EL (cell line): ENCODE results near the gene LPA.

ENCODE experiments used
- DNase-seq: peaks from one replicate; pipeline ENCODE4 v3.0.0-alpha.2; 2016

The LPA gene

DNA sequence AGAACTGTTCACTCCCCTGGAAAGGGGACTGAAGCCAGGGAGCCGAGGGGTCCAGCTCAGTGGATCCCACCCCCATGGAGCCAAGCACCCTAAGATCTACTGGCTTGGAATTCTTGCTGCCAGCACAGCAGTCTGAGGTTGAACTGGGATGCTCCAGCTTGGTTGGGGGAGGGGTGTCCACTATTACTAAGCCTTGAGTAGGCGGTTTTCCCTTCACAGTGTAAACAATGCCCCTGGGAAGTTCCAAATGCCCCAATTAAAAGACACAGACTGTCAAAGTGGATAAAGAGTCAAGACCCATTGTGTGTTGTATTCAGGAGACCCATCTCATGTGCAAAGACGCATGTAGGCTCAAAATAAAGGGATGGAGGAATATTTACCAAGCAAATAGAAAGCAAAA lies 150.2 kb downstream of the LPA start:
- DNase-seq: no peak

DNA sequence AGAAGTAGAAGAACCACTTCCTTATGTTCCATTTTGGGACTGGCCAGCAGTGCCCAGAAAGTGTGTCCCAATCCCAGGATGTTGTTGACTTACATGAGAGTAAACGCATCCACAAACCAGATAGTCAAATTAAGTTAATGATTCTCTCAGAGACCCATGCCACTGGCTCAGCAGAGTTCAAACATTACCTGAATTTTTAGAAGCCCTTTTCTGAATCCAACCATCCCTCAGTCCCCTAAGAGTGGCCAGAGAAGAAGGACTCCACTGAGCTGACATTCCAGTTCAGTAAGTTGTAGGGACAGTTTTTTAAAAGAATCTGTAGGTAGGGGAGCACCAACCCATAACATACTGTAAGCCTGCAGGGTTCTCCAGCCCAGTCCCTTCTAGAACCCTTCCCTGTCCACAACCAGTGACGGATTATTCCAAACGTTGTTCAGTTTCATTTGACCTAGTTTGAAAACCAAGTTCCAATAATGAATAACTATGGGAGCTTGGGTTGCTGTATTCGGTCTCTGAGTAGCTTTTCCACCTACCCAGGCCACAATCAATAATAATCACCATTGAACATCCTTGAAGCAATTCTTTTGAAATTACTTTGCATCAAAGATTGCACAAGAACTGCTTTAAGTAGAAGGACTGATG lies 153.0 kb downstream of the LPA start:
- DNase-seq: no peak

DNA sequence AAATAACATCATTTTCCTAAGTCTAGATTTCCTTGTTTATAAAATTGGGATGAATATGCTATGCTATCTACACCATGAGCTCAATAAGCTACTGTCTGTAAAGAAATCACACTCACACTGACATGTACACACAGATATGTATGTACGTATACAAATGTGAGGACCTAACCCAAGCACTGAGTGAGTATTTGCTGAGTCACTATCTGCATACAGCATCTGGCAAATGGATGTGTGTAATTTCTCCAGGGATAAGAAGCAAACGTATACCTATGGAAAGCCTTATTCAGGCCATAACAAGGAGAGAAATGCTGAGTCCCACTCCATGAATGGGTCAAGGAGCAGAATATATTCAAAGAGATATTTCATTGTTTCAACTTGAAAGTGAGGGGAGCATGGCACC lies 153.9 kb downstream of the LPA start:
- DNase-seq: peak; percentile 2

DNA sequence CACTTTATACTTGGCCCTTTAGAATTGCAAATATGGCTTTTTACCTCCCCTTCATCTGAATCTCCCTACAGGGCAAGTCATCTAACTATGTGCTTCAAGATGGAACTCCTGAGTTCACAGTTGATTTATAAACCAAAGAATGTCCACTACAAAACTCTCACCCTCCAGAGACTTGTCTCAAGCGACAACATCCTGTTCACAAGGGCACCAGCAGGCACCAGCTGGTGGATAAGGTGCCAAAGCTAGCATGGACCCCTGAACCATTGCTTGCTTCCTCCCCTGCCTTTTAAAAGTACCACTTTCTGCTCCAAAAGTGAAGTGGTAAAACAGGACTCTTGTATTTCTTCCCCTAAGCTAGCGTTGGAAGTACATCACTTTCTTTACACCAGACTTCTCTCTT lies 154.5 kb downstream of the LPA start:
- DNase-seq: no peak

DNA sequence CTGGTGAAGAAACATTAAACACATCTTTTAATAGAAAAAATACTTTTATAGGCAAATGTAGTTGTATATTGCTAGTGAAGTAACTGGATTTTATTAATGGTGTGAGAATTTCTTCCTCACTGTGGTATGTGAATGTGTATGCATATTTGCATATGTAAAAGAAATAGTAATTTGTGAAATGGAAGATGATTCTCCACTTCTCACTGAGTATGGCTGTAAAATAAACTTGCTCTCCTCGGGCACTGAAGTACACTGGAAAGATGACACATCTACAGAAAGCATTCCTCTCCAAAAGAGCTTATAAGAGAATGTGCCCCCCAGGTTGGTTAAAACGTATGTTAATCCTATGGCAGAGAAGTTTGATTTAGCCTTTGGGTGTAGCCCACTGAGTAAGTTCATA lies 155.5 kb downstream of the LPA start:
- no peak for DNase-seq

DNA sequence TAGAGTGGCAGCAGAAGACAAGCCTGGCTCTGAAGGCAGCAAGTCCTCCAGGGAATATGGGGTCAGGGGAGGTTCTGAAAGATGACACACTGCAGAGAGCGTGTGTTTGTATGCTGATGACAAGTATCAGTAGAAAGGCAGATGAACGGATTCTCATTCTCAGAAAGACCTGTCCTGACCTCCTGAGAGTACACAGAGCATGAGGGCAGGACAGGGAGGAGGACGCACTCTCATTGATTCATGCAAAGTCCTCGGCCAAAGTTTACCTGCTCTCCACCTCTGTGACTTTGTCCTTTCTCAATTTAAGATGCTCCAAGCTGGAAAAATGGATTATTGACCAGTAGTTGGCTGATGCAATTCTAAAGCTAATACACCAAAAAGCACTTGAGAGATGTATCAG lies 156.7 kb downstream of the LPA start:
- no peak for DNase-seq

DNA sequence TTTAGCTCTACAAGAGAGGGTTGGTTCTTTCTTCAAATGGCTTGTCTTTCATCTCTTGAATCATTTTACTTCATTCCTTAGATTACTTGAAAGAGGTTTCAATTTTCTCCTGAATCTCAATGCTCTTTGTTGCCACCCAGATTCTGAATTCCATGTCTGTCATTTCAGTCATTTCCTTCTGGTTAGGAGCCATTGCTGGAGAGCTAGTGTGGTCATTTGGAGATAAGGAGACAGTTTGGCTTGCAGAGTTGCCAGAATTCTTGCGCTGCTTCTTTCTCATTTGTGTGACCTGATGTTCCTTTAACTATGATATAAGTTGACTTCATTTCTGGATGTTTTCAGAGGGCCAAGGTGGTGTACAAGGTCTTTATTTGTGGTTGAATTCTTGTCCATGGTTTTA lies 158.1 kb downstream of the LPA start:
- DNase-seq: no peak

DNA sequence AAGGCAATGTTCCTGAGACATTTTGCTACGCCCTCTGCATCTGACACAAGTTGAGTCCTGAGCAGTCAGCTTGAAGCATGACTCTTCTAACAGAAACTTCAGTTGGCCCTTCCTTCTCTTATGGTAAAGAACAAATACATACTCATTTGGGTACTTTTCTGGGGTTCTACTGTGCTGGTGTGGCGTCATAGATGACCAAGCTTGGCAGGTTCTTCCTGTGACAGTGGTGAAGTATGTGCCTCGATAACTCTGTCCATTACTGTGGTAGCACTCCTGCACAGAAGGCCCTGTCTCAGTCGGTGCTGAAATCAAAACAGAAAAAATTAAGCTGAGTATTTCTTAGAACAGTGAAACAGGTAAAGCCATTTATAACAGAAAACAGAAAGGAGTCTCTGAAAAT lies 163.4 kb downstream of the LPA start:
- no peak for DNase-seq

DNA sequence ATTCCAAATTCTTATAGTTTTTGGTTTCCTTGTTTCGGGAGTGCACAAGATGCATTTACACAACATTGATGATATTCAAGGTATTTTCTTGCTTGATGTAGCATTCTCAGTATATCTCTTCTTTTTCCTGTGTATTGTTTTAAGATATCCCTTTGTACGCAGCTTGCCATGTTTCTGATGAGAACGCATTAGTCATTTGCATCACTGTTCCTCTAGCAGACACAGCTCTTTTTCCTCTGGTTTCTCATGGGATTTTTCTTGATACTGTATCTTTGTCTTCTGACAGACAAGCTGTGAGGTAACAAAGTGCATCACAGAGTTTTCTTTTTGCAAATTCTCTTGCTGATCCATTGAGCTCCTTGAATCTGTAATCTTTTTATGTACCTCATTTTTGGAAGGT lies 169.5 kb downstream of the LPA start:
- no peak for DNase-seq

DNA sequence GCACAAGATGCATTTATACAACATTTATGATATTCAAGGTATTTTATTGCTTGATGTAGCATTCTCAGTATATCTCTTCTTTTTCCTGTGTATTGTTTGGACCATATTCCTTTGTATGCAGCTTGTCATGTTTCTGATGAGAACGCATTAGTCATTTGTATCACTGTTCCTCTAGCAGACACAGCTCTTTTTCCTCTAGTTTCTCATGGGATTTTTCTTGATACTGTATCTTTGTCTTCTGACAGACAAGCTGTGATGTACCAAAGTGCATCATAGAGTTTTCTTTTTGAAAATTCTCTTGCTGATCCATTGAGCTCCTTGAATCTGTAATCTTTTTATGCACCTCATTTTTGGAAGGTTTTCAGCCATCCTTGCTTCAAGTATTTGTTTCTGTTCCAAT lies 175.0 kb downstream of the LPA start:
- DNase-seq: no peak

DNA sequence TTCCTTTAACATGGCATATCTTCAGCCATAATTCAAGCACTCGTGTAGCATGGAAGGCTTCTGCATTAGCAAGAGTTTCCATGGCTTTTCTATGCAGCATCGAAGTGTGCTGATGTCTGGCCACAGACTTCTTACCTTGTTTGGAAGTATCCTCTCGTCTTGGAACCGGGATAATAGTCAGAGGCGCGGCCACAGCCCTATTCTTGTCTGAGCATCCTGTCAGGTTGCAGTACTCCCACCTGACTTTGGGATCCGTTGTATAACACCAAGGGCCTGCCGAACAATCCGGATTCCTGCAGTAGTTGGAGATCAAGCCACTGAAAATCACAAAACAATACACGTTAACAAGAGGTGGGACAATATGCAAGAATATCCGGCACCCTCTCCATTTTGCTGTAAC lies 177.0 kb downstream of the LPA start:
- no peak for DNase-seq
